ENCODE measurements around the gene TPM4. TPM values are rescaled to one million over a fixed set of nuclear protein-coding genes. Genes with fewer than 3 reads are reported as not detected.
A peak's percentile ranks its signal among the peaks of the same experiment; 100 is the strongest.

TPM4 gene
- total and polyA plus RNA-seq, 2 of the 13 experiments (the other 11 are each of a cell fraction or from before 2014, with no cell fraction given) = 180 to 188 TPM

- TF ChIP-seq MLLT10 (CRISPR knock-in tag; IDR thresholded peaks at IDR 0.05) (no peak), MTERF4 (CRISPR knock-in tag; IDR thresholded peaks at IDR 0.05) (no peak), TAF15 (IDR thresholded peaks at IDR 0.05; ENCODE audit: low read depth, low read length, poor library complexity, severe bottlenecking) (no peak), MYNN (CRISPR knock-in tag; IDR thresholded peaks at IDR 0.05; ENCODE audit: low read depth) (no peak), DRAP1 (CRISPR knock-in tag; IDR thresholded peaks at IDR 0.05) (peak; percentile 25; the same call in 1 of the 2 replicates), JUN (CRISPR knock-in tag; IDR thresholded peaks at IDR 0.05) (no peak), ATF1 (CRISPR knock-in tag; IDR thresholded peaks at IDR 0.05) (no peak), PATZ1 (CRISPR knock-in tag; IDR thresholded peaks at IDR 0.05) (peak; percentile 39; the same call in 1 of the 2 replicates), MAFK (conservative IDR thresholded peaks at IDR 0.05 in 1 of 2, IDR thresholded peaks at IDR 0.05 in 1 of 2; ENCODE audit: low read length in 2 of 2) (no peak), ISL2 (CRISPR knock-in tag; IDR thresholded peaks at IDR 0.05) (no peak), ZNF577 (CRISPR knock-in tag; IDR thresholded peaks at IDR 0.05; ENCODE audit: borderline replicate concordance, low read depth) (no peak), EED (CRISPR knock-in tag; IDR thresholded peaks at IDR 0.05) (no peak), ZMYM4 (CRISPR knock-in tag; IDR thresholded peaks at IDR 0.05) (no peak), ZNF235 (CRISPR knock-in tag; IDR thresholded peaks at IDR 0.05; ENCODE audit: borderline replicate concordance) (peak; percentile 60; the same call in 1 of the 2 replicates), LCORL (IDR thresholded peaks at IDR 0.05) (no peak), LCORL (CRISPR knock-in tag; IDR thresholded peaks at IDR 0.05) (no peak), CREB1 (IDR thresholded peaks at IDR 0.05) (peak; percentile 89), CREB1 (CRISPR knock-in tag; IDR thresholded peaks at IDR 0.05) (peak; percentile 50; the same call in 1 of the 2 replicates), ZNF674 (CRISPR knock-in tag; IDR thresholded peaks at IDR 0.05; ENCODE audit: low read depth) (no peak), ZNF572 (CRISPR knock-in tag; IDR thresholded peaks at IDR 0.05) (no peak), CHCHD3 (CRISPR knock-in tag; IDR thresholded peaks at IDR 0.05) (peak; percentile 78; the same call in 1 of the 2 replicates), ZNF772 (CRISPR knock-in tag; IDR thresholded peaks at IDR 0.05) (no peak), ZNF557 (CRISPR knock-in tag; IDR thresholded peaks at IDR 0.05) (no peak), THAP7 (CRISPR knock-in tag; IDR thresholded peaks at IDR 0.05) (no peak)
- TF ChIP-seq, protein P1, sequence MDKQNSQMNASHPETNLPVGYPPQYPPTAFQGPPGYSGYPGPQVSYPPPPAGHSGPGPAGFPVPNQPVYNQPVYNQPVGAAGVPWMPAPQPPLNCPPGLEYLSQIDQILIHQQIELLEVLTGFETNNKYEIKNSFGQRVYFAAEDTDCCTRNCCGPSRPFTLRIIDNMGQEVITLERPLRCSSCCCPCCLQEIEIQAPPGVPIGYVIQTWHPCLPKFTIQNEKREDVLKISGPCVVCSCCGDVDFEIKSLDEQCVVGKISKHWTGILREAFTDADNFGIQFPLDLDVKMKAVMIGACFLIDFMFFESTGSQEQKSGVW (CRISPR knock-in tag; IDR thresholded peaks at IDR 0.05; ENCODE audit: borderline replicate concordance) = 0 out of 2 replicates have a peak, but pooled peaks have one; percentile 38
Measured at GRCh38 chr19:16076154-16076957, at the start of gene TPM4 (continued).

Measured in HepG2 (cell line).